IMR-90 (cell line): ENCODE results near the gene ZNF155. TPM values are rescaled to one million over a fixed set of nuclear protein-coding genes. Genes with fewer than 3 reads are reported as not detected.

Experiments used
- ATAC-seq: fragments of 200-7000 bp; cut with Tn5 transposase; 2 replicates; pipeline ENCODE4 v1.9.1; 2020; ENCODE audit warnings: low read depth, mild to moderate bottlenecking, moderate library complexity
- BruUV-seq: library from RNA; stranded (reverse); fragments of 400-500 nt; replicated peaks from 2 replicates; lab custom pipeline; 2021; lab: Mats Ljungman, UMichigan
- CTCF ChIA-PET: fragments of 300-600 bp; formaldehyde crosslinking; extraction: SDS; loops from one replicate; lab custom pipeline; 2021; ENCODE audit warnings: antibody characterized with exemption; lab: Yijun Ruan, JAX
- POLR2A ChIA-PET: fragments of 300-600 bp; sonication (Branson Sonifier 250); formaldehyde crosslinking; loops from one replicate; lab custom pipeline; 2022; ENCODE audit warnings: antibody characterized with exemption; ENCODE audit not compliant: unreplicated experiment; lab: Charles Lee
- DNase-seq: peaks from one replicate; pipeline ENCODE4 v3.0.0; 2013
- H2AFZ ChIP-seq: replicated peaks from 2 replicates; pipeline ENCODE3; 2013; ENCODE audit warnings: low read length, mild to moderate bottlenecking; ENCODE audit not compliant: poor library complexity
- H2AK5ac ChIP-seq: 2 replicates; pipeline ENCODE4 v1.6.1; 2013; ENCODE audit warnings: low read depth, low read length, inconsistent platforms
- H2AK9ac ChIP-seq: replicated peaks from 2 replicates; pipeline ENCODE3; 2013; ENCODE audit warnings: mild to moderate bottlenecking, low read depth, low read length, moderate library complexity; ENCODE audit not compliant: poor library complexity
- H2BK120ac ChIP-seq: 2 replicates; pipeline ENCODE4 v1.6.1; 2013; ENCODE audit warnings: low read depth, low read length, inconsistent platforms
- H2BK15ac ChIP-seq: 3 replicates; pipeline ENCODE4 v1.6.1; 2013; ENCODE audit warnings: low read depth, low read length, inconsistent platforms
- H2BK20ac ChIP-seq: 2 replicates; pipeline ENCODE4 v1.6.1; 2013; ENCODE audit warnings: low read depth, mild to moderate bottlenecking, inconsistent platforms, low read length, moderate library complexity
- H2BK5ac ChIP-seq: 2 replicates; pipeline ENCODE4 v1.6.1; 2013; ENCODE audit warnings: mild to moderate bottlenecking, low read depth, low read length, inconsistent platforms; ENCODE audit not compliant: poor library complexity, severe bottlenecking
- H3K14ac ChIP-seq: replicated peaks from 2 replicates; pipeline ENCODE4 v1.6.1; 2013; ENCODE audit warnings: low read depth, low read length, inconsistent platforms
- H3K18ac ChIP-seq: 2 replicates; pipeline ENCODE4 v1.6.1; 2013; ENCODE audit warnings: low read depth, low read length, control low read depth
- H3K23ac ChIP-seq: 2 replicates; pipeline ENCODE4 v1.6.1; 2013; ENCODE audit warnings: low read depth, low read length, inconsistent platforms
- H3K27ac ChIP-seq: 2 replicates; pipeline ENCODE4 v1.5.1; 2013; ENCODE audit warnings: mild to moderate bottlenecking, control low read depth, low read length; ENCODE audit not compliant: insufficient read depth
- H3K27me3 ChIP-seq: 2 replicates; pipeline ENCODE4 v1.6.1; 2013; ENCODE audit warnings: low read length; ENCODE audit not compliant: control insufficient read depth, insufficient read depth
- H3K36me3 ChIP-seq: 2 replicates; pipeline ENCODE4 v1.6.1; 2013; ENCODE audit warnings: low read length, mixed read lengths; ENCODE audit not compliant: control insufficient read depth, insufficient read depth
- H3K4ac ChIP-seq: 2 replicates; pipeline ENCODE4 v1.6.1; 2013; ENCODE audit warnings: low read depth, low read length, inconsistent platforms
- H3K4me1 ChIP-seq: 2 replicates; pipeline ENCODE4 v1.6.1; 2013; ENCODE audit warnings: low read length, mixed read lengths; ENCODE audit not compliant: control insufficient read depth, insufficient read depth
- H3K4me2 ChIP-seq: 2 replicates; pipeline ENCODE4 v1.6.1; 2013; ENCODE audit warnings: low read depth, mild to moderate bottlenecking, control low read depth, low read length, moderate library complexity
- H3K4me3 ChIP-seq: 2 replicates; pipeline ENCODE4 v1.5.1; 2013; ENCODE audit warnings: low read depth, mild to moderate bottlenecking, control low read depth, low read length, moderate library complexity; ENCODE audit not compliant: insufficient read depth
- H3K56ac ChIP-seq: 2 replicates; pipeline ENCODE4 v1.6.1; 2013; ENCODE audit warnings: low read length, inconsistent platforms; ENCODE audit not compliant: insufficient read depth; ENCODE audit errors: extremely low read depth
- H3K79me1 ChIP-seq, 2 experiments: 2 replicates each; pipeline ENCODE4 v1.6.1; 2013; ENCODE audit warnings: low read length in 2 of 2, inconsistent platforms in 1 of 2, low read depth in 1 of 2
- H3K9ac ChIP-seq: 2 replicates; pipeline ENCODE4 v1.6.1; 2013; ENCODE audit warnings: low read depth, low read length, control low read depth
- H3K9me1 ChIP-seq: 2 replicates; pipeline ENCODE4 v1.6.1; 2013; ENCODE audit warnings: low read length, inconsistent platforms; ENCODE audit not compliant: insufficient read depth
- H3K9me3 ChIP-seq: 2 replicates; pipeline ENCODE4 v1.6.1; 2013; ENCODE audit warnings: low read length; ENCODE audit not compliant: control insufficient read depth, insufficient read depth
- H4K20me1 ChIP-seq: 2 replicates; pipeline ENCODE4 v1.6.1; 2013; ENCODE audit warnings: low read length, inconsistent platforms; ENCODE audit not compliant: insufficient read depth
- H4K5ac ChIP-seq: 2 replicates; pipeline ENCODE4 v1.6.1; 2013; ENCODE audit warnings: mild to moderate bottlenecking, low read depth, low read length, control low read depth
- H4K8ac ChIP-seq, 2 experiments: 2 replicates each; pipeline ENCODE4 v1.6.1; 2013; ENCODE audit warnings: low read depth in 2 of 2, low read length in 2 of 2, control low read depth in 1 of 2, inconsistent platforms in 1 of 2
- H4K91ac ChIP-seq: 2 replicates; pipeline ENCODE4 v1.6.1; 2013; ENCODE audit warnings: low read depth, low read length, inconsistent platforms; ENCODE audit not compliant: insufficient read depth
- CHD1 ChIP-seq: IDR thresholded peaks from 2 replicates; pipeline ENCODE4 v1.6.1; 2012; ENCODE audit warnings: low read depth, low read length, improper control_type of control experiment
- CTCF ChIP-seq: conservative IDR thresholded peaks from 2 replicates; pipeline ENCODE4 v1.5.1; 2012; ENCODE audit warnings: mild to moderate bottlenecking, low read depth, low read length, improper control_type of control experiment
- RFX5 ChIP-seq: IDR thresholded peaks from 2 replicates; pipeline ENCODE4 v1.8.0; 2012; ENCODE audit warnings: low read depth, mild to moderate bottlenecking, low read length, moderate library complexity
- USF2 ChIP-seq: fragments of 150-350 bp; IDR thresholded peaks from 2 replicates; pipeline ENCODE4 v1.6.1; 2017; ENCODE audit warnings: mild to moderate bottlenecking, antibody characterized with exemption, low read length, low read depth
- WGBS, 2 experiments: methylation state at CpG; one replicate each; pipeline versions ENCODE4 v1.1.5 to v1.1.7; 2013; ENCODE audit warnings: missing lambda C conversion rate in 2 of 2; ENCODE audit not compliant: insufficient read length in 1 of 2; ENCODE audit errors: extremely low coverage in 2 of 2; 5-methylcytosine and 5-hydroxymethylcytosine counted together
- dilution Hi-C: fragments of 300-500 bp; cut with HindIII; formaldehyde crosslinking; loops from one replicate; pipeline ENCODE4 v1.14.3; 2018; ENCODE audit warnings: low sequenced_read_pairs; ENCODE audit not compliant: unreplicated experiment
- in situ Hi-C: fragments of 300-500 bp; cut with MboI; formaldehyde crosslinking; loops from 3 replicates; pipeline ENCODE4 v1.14.3; 2019; ENCODE audit warnings: low sequenced_read_pairs, inconsistent platforms, mixed read lengths
- intact Hi-C: fragments of 100-400 bp; cut with micrococcal nuclease; formaldehyde crosslinking; loops from 2 replicates; pipeline ENCODE4 v1.10.0; 2022
- polyA plus RNA-seq, 3 experiments: library from polyadenylated mRNA; depleted of rRNA; stranded (reverse); fragments of >200 nt; gene quantifications; 2 replicates each; pipeline ENCODE4 v1.2.3, GENCODE V29; 2012; ENCODE audit warnings: low replicate concordance in 1 of 3
- total RNA-seq: library from RNA; depleted of rRNA; stranded (reverse); fragments of >200 nt; gene quantifications from 2 replicates; pipeline ENCODE4 v1.2.3, GENCODE V29; 2012

Gene ZNF155
- total and polyA plus RNA-seq, 2 of the 4 experiments (the other 2 are of a cell fraction), result 3.5 to 9.0 TPM

- H3K9me3 ChIP-seq, result peaks cover 49% of the 10 kb centered on the region
- H4K91ac ChIP-seq, result no peak overlapping the region
- no peak overlapping the region for H3K23ac ChIP-seq
- H3K4me1 ChIP-seq, result peaks cover 2% of the 10 kb centered on the region; the same call in 1 of the 2 replicates
- no peak overlapping the region for H3K4me3 ChIP-seq
- dilution Hi-C loops (no loop called here), intact Hi-C loops (no loop called here), in situ Hi-C loops (no loop called here)
- no TSS peak for BruUV-seq
- H2AK9ac ChIP-seq, result no peak overlapping the region
- CTCF ChIA-PET, result no interaction called here
- no peak overlapping the region for H4K5ac ChIP-seq
- no peak for TF ChIP-seq CHD1
- TF ChIP-seq CTCF, result no peak
- TF ChIP-seq RFX5, result no peak
- TF ChIP-seq USF2, result no peak
- H2BK5ac ChIP-seq, result no peak overlapping the region
- no peak overlapping the region for H2BK120ac ChIP-seq
- ATAC-seq (no peak), DNase-seq (no peak)
- H3K27me3 ChIP-seq, result no peaks in the 10 kb centered on the region
- no peak overlapping the region for H2AK5ac ChIP-seq
- no peaks in the 10 kb centered on the region for H3K9me1 ChIP-seq
- H3K79me1 ChIP-seq, result peaks cover 10 to 17% of the 10 kb centered on the region in 2 experiments; a peak in 2 of 4 replicates
- no peaks in the 10 kb centered on the region for H4K20me1 ChIP-seq
- POLR2A ChIA-PET, result no interaction called here
- H3K27ac ChIP-seq, result no peak overlapping the region
- no peak overlapping the region for H3K9ac ChIP-seq
- H3K4me2 ChIP-seq, result no peak overlapping the region
- peaks cover 17% of the 10 kb centered on the region for H3K36me3 ChIP-seq
- no peak overlapping the region for H3K56ac ChIP-seq
- no peak overlapping the region for H2AFZ ChIP-seq
- no peak overlapping the region for H3K4ac ChIP-seq
- no peak overlapping the region for H3K14ac ChIP-seq
- WGBS, 2 experiments, result 100% methylated on average over 2 of the region's 4 CpGs; no CpG with 5 or more reads in 1 of the 2 experiments
- no peak overlapping the region for H2BK15ac ChIP-seq
- no peak overlapping the region for H2BK20ac ChIP-seq
- H3K18ac ChIP-seq, result no peak overlapping the region
- H4K8ac ChIP-seq, result no peak overlapping the region
Observed at GRCh38 chr19:43960411-43960810, 23.6 kb upstream of the ZNF155 start.
